ENCODE measurements around the gene TIMMDC1. TPM values are rescaled to one million over a fixed set of nuclear protein-coding genes. Genes with fewer than 3 reads are reported as not detected.

TIMMDC1 gene
- total RNA-seq, 1 donor from 2014 or later: 114 TPM

GRCh38 chr3:119571688-119572087 is 73.3 kb downstream of the TIMMDC1 start:
- H3K4me1 Mint-ChIP-seq (ENCODE audit: unreplicated experiment): no peaks in the 10 kb centered on the region
- H3K9me3 Mint-ChIP-seq: no peaks in the 10 kb centered on the region
- H3K27ac Mint-ChIP-seq: no peak overlapping the region
- no peak for DNase-seq (ENCODE audit: extremely low spot score, unreplicated experiment)
- TF ChIP-seq CTCF (conservative IDR thresholded peaks at IDR 0.05): no peak
- peaks cover 5% of the 10 kb centered on the region for H3K27me3 Mint-ChIP-seq
- H3K36me3 Mint-ChIP-seq: no peaks in the 10 kb centered on the region
- H3K4me3 Mint-ChIP-seq: no peak overlapping the region

Other genes with a start within 250 kb of the TIMMDC1 start
- gene ARHGAP31, start 204.2 kb upstream of the TIMMDC1 start, total RNA-seq (ENCODE audit: low replicate concordance): 4.1 and 17.3 TPM in 2 replicates
- gene TMEM39A, start 34.9 kb upstream of the TIMMDC1 start, total RNA-seq (ENCODE audit: low replicate concordance): 65.9 and 66.0 TPM in 2 replicates
- 11.4 and 24.1 TPM in 2 replicates for gene POGLUT1, start 29.6 kb upstream of the TIMMDC1 start, total RNA-seq (ENCODE audit: low replicate concordance)
- 0.10 TPM in 1 of 2 replicates, not detected in the other for gene CD80, start 61.1 kb downstream of the TIMMDC1 start, total RNA-seq (ENCODE audit: low replicate concordance)
- 2.9 and 3.3 TPM in 2 replicates for gene ADPRH, start 80.9 kb downstream of the TIMMDC1 start, total RNA-seq (ENCODE audit: low replicate concordance)
- gene PLA1A, start 99.3 kb downstream of the TIMMDC1 start, total RNA-seq (ENCODE audit: low replicate concordance): 0.64 and 1.6 TPM in 2 replicates
- 1.4 and 2.6 TPM in 2 replicates for gene POPDC2, start 162.0 kb downstream of the TIMMDC1 start, total RNA-seq (ENCODE audit: low replicate concordance)
- gene COX17, start 178.9 kb downstream of the TIMMDC1 start, total RNA-seq (ENCODE audit: low replicate concordance): 28.3 and 32.0 TPM in 2 replicates
- gene CFAP91, start 204.5 kb downstream of the TIMMDC1 start, total RNA-seq (ENCODE audit: low replicate concordance): 2.1 and 19.0 TPM in 2 replicates

All from type B pancreatic cell (in vitro differentiated cells).